ENCODE measurements around the gene RPRML. TPM values are rescaled to one million over a fixed set of nuclear protein-coding genes. Genes with fewer than 3 reads are reported as not detected.

Gene RPRML
- total RNA-seq, 1 donor from 2014 or later: not detected

DNA sequence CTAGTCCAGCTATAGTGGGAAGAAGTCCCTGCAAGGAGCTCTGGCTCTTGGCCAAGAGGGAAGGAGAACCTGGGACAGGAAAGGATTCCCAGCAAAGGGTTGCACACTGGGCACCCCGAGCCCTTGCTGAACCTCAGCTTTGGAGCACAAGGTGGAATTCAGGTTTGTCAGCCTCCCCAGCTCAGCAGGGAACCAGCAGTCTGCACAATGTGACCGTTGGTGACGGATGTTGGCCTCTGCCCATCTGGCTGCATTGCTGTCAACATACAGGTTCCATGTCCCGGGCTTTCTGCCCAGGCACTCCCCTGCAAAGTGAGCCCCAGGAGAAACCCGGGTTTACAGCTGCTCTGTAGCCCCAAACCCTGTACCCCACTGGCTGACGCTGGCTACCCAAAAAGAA, 6.7 kb downstream of the RPRML start:
- H3K4me3 ChIP-seq (ENCODE audit: low read depth, low read length): no peak overlapping the region
- TF ChIP-seq, protein P1, sequence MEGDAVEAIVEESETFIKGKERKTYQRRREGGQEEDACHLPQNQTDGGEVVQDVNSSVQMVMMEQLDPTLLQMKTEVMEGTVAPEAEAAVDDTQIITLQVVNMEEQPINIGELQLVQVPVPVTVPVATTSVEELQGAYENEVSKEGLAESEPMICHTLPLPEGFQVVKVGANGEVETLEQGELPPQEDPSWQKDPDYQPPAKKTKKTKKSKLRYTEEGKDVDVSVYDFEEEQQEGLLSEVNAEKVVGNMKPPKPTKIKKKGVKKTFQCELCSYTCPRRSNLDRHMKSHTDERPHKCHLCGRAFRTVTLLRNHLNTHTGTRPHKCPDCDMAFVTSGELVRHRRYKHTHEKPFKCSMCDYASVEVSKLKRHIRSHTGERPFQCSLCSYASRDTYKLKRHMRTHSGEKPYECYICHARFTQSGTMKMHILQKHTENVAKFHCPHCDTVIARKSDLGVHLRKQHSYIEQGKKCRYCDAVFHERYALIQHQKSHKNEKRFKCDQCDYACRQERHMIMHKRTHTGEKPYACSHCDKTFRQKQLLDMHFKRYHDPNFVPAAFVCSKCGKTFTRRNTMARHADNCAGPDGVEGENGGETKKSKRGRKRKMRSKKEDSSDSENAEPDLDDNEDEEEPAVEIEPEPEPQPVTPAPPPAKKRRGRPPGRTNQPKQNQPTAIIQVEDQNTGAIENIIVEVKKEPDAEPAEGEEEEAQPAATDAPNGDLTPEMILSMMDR (IDR thresholded peaks at IDR 0.05; ENCODE audit: insufficient read depth, low read length, severe bottlenecking): no peak
- H3K36me3 ChIP-seq (ENCODE audit: control insufficient read depth, insufficient read depth, low read length): no peaks in the 10 kb centered on the region
- FAIRE-seq (no peak), DNase-seq (ENCODE audit: low read depth) (no peak)
- peaks cover 16% of the 10 kb centered on the region for H3K27me3 ChIP-seq (ENCODE audit: control insufficient read depth, insufficient read depth, low read length)

DNA sequence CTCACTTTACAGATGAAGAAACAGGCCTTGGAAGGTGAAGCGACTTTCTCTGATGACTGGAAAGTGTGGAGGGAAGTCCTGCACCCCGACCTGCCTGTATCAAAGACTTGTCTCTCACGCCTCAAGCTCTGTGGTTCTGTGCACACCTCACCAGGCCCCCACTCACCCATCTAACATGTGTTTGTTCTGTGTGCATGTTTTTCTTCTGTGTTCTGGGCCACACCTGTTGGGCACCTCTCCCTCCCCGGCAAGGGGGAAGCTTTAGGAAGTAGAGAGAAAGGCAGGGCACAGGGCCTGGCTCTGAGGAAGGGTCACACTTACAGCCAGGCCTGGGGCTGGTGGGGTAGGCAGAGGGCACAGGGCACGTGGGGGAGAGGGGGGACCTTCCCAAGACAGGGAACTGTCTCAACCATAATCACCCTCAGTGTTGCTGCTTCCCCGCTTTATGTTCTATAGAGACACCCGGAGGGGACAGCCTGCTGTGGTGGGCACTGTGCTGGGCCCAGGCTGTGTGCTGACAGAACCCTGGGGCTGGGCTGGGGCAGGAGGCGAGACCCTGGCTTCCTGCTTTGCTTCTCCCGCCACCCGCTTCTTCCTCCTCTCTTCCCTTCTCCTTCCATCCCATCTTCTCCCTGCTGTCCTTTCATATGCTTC, 7.3 kb downstream of the RPRML start:
- H3K4me3 ChIP-seq (ENCODE audit: low read depth, low read length): no peak overlapping the region
- DNase-seq (ENCODE audit: low read depth) (no peak), FAIRE-seq (no peak)
- H3K36me3 ChIP-seq (ENCODE audit: control insufficient read depth, insufficient read depth, low read length): no peaks in the 10 kb centered on the region
- peaks cover 12% of the 10 kb centered on the region for H3K27me3 ChIP-seq (ENCODE audit: control insufficient read depth, insufficient read depth, low read length)
- TF ChIP-seq, protein P1 (IDR thresholded peaks at IDR 0.05; ENCODE audit: insufficient read depth, low read length, severe bottlenecking): no peak

DNA sequence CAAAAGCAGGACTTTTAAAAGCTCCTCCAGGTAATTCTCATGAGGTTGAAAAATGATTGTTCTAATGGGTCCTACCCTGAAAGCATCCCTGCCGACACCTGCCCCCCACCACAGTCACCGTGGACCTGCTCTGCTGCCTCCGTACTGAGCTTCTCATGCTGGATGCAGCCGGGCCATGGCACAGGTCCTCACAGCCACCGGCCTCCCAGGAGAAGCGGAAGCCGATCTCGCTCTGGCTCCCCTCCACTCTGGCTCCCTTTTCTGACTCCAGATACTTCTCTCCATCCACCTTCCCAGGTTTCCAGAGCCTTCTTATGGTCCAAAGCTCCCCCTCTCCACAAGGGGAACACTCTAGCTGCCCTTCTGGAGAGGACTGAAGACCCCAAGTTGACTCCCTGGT, 10.2 kb downstream of the RPRML start:
- no peak for DNase-seq (ENCODE audit: low read depth)
- TF ChIP-seq, protein P1 (IDR thresholded peaks at IDR 0.05; ENCODE audit: insufficient read depth, low read length, severe bottlenecking): no peak
- H3K36me3 ChIP-seq (ENCODE audit: control insufficient read depth, insufficient read depth, low read length): no peaks in the 10 kb centered on the region
- no peak for FAIRE-seq
- H3K4me3 ChIP-seq (ENCODE audit: low read depth, low read length): no peak overlapping the region
- peaks cover 7% of the 10 kb centered on the region for H3K27me3 ChIP-seq (ENCODE audit: control insufficient read depth, insufficient read depth, low read length)

DNA sequence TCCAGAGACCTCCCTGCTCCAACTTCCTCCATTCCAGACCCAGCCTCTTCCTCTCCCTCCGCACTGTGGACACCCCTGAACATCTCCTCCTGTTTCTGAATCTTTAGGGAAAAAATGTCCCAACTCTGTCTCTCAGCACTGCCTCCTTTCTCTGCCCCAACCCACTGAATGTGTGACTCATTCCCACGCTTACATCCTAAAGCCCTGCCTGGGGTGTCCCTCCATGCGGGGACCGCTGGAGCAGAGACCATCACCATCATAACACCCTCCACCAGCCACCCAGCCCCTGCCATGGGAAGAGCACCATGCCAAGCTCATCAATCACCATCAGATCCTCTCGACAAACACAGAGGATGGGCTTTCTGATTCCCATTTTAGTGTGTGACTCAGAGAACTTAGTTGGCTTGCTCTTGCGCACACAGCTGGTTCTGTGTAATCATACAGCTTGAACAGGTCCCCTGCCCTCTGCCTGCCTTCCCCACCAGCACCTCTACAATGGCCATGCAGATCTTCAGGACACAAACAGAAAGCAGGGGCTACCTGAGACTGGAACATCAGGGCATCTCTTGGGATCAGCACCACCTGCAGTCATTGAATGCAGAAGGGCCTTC, 10.7 kb downstream of the RPRML start:
- no peak overlapping the region for H3K4me3 ChIP-seq (ENCODE audit: low read depth, low read length)
- DNase-seq (ENCODE audit: low read depth): no peak
- TF ChIP-seq, protein P1 (IDR thresholded peaks at IDR 0.05; ENCODE audit: insufficient read depth, low read length, severe bottlenecking): no peak
- peak; percentile 36 for FAIRE-seq
- H3K36me3 ChIP-seq (ENCODE audit: control insufficient read depth, insufficient read depth, low read length): no peaks in the 10 kb centered on the region
- H3K27me3 ChIP-seq (ENCODE audit: control insufficient read depth, insufficient read depth, low read length): peaks cover 7% of the 10 kb centered on the region

DNA sequence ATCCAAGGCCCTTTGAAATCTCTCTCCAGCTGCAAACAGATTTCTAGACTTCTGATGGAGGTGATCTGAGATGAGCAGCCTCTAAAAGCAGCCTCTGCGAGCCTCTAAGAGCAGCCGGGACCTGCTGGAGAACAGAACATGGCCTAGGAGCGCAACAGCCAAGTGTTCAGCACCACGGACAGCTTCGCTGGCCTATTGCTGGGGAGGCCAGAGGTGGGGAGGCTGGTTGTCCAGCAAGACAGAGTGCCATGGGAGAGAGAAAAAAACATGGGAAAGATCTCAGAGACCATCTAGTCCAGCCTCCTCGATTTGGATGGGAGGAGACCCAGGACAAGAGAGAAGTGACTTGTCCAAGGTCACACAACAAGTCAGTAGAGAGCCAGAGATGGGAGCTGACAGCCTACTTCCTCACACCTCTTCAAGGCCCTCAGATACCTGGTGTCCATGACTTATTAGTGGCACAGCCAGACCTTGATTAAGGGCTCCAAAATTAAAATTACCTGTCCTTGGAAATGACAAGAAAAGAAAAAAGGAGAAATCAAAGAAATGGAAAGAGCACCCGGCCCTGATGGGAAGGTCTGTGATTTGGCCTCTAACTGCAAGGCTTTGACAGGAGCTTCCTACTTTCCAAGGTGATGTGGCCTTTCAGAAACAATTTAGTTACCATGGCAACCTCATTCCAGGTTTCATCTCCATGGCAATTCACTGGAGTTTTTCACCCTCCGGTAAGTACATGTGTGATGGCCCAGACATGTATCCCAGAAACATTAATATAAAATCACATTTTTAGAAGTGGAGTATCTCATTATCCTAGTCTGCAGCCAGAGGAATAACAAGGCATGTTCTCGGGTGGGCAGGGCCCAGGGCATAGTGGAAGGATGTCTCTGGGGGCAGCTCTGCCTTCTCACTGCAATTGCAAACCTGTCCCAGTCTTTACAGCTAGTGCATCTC, 14.5 kb downstream of the RPRML start:
- DNase-seq (ENCODE audit: low read depth) (no peak), FAIRE-seq (no peak)
- Histone ChIP-seq H3K4me3 (ENCODE audit: low read depth, low read length) (no peak overlapping the region), H3K27me3 (ENCODE audit: control insufficient read depth, insufficient read depth, low read length) (peaks cover 7% of the 10 kb centered on the region), H3K36me3 (ENCODE audit: control insufficient read depth, insufficient read depth, low read length) (no peaks in the 10 kb centered on the region)
- TF ChIP-seq, protein P1 (IDR thresholded peaks at IDR 0.05; ENCODE audit: insufficient read depth, low read length, severe bottlenecking): no peak
